Neural cell (in vitro differentiated cells): Measurements from ENCODE around the gene ARHGEF5. TPM values are rescaled to one million over a fixed set of nuclear protein-coding genes. Genes with fewer than 3 reads are reported as not detected.
"Not testable (repeated sequence)": the region's sequence is repeated elsewhere in the genome, so short reads cannot be mapped to it uniquely, and the experiment has no call there.

ENCODE experiments used
- H2AFZ ChIP-seq: fragments of 200-600, 300-800 bp; sonication (generic), shearing (Covaris generic); 2 replicates; pipeline ENCODE4 v1.6.0; 2014; ENCODE audit warnings: low read depth, mild to moderate bottlenecking, antibody characterized with exemption, low read length, moderate library complexity
- H3F3A ChIP-seq: fragments of 200-600 bp; shearing (Covaris generic); 2 replicates; pipeline ENCODE4 v1.6.1; 2016; ENCODE audit warnings: mild to moderate bottlenecking, moderate library complexity, mixed read lengths, antibody characterized with exemption, low read length; ENCODE audit not compliant: insufficient read depth, poor library complexity, severe bottlenecking
- H3K27ac ChIP-seq: fragments of 200-600, 300-800 bp; sonication (generic), shearing (Covaris generic); 2 replicates; pipeline ENCODE4 v1.5.1; 2014; ENCODE audit warnings: mild to moderate bottlenecking, low read length, moderate library complexity
- H3K27me3 ChIP-seq: fragments of 300-800, 200-600 bp; sonication (generic), shearing (Covaris generic); 2 replicates; pipeline ENCODE4 v1.6.0; 2014; ENCODE audit warnings: mild to moderate bottlenecking, low read depth, low read length, moderate library complexity; ENCODE audit not compliant: insufficient read depth
- H3K36me3 ChIP-seq: fragments of 300-800, 200-600 bp; sonication (generic), shearing (Covaris generic); 2 replicates; pipeline ENCODE4 v1.5.1; 2014; ENCODE audit warnings: mild to moderate bottlenecking, antibody characterized with exemption, low read length, moderate library complexity; ENCODE audit not compliant: insufficient read depth
- H3K4me2 ChIP-seq: fragments of 300-800, 200-600 bp; sonication (generic), shearing (Covaris generic); 2 replicates; pipeline ENCODE4 v1.6.0; 2014; ENCODE audit warnings: mild to moderate bottlenecking, low read length
- H3K4me3 ChIP-seq: fragments of 300-800, 200-600 bp; sonication (generic), shearing (Covaris generic); 2 replicates; pipeline ENCODE4 v1.5.1; 2014; ENCODE audit warnings: mild to moderate bottlenecking, low read length, moderate library complexity
- H3K79me2 ChIP-seq: fragments of 200-600 bp; shearing (Covaris generic); replicated peaks from 2 replicates; pipeline ENCODE4 v1.6.0; 2014; ENCODE audit warnings: mild to moderate bottlenecking, low read length, moderate library complexity; ENCODE audit not compliant: insufficient read depth
- H3K9ac ChIP-seq: fragments of 300-800, 200-600 bp; sonication (generic), shearing (Covaris generic); 2 replicates; pipeline ENCODE4 v1.6.1; 2016; ENCODE audit warnings: mild to moderate bottlenecking, low read length, mixed read lengths
- H3K9me2 ChIP-seq: fragments of 200-600 bp; shearing (Covaris generic); 2 replicates; pipeline ENCODE4 v1.6.1; 2016; ENCODE audit warnings: mild to moderate bottlenecking, low read length, mixed read lengths; ENCODE audit not compliant: insufficient read depth
- H3K9me3 ChIP-seq: fragments of 200-600, 300-800 bp; sonication (generic), shearing (Covaris generic); 2 replicates; pipeline ENCODE4 v1.6.1; 2016; ENCODE audit warnings: mild to moderate bottlenecking, mixed run types, low read length, moderate library complexity, mixed read lengths
- H4K20me1 ChIP-seq: fragments of 200-600 bp; shearing (Covaris generic); 2 replicates; pipeline ENCODE4 v1.6.1; 2016; ENCODE audit warnings: mild to moderate bottlenecking, mixed run types; ENCODE audit not compliant: insufficient read depth
- polyA minus RNA-seq: library from RNA; depleted of rRNA, polyadenylated mRNA; stranded (reverse); fragments of >200 nt; gene quantifications from 2 replicates; pipeline ENCODE4 v1.2.3, GENCODE V29; 2014
- polyA plus RNA-seq: library from polyadenylated mRNA; depleted of rRNA; stranded (reverse); fragments of >200 nt; gene quantifications from 2 replicates; pipeline ENCODE4 v1.2.3, GENCODE V29; 2014

ARHGEF5 gene
- polyA plus RNA-seq (not detected in 2 replicates), polyA minus RNA-seq (not detected in 2 replicates)

GRCh38 chr7:144355176-144355822 is at the start of gene ARHGEF5:
Gene ARHGEF5 (plus strand): TSS chr7:144355402. CDS start chr7:144362670, 7,268 bp downstream.
- H3K4me2 ChIP-seq, H3K27ac ChIP-seq, H4K20me1 ChIP-seq, H3K27me3 ChIP-seq, H3K9me2 ChIP-seq, H2AFZ ChIP-seq, H3K9ac ChIP-seq, H3K9me3 ChIP-seq, H3K4me3 ChIP-seq, H3F3A ChIP-seq, H3K79me2 ChIP-seq, H3K36me3 ChIP-seq: not testable (repeated sequence)

- H3K9ac ChIP-seq, H3K9me3 ChIP-seq, H3K9me2 ChIP-seq, H3K27ac ChIP-seq, H3K4me2 ChIP-seq, H2AFZ ChIP-seq, H3F3A ChIP-seq, H3K36me3 ChIP-seq, H3K4me3 ChIP-seq, H3K79me2 ChIP-seq, H4K20me1 ChIP-seq, H3K27me3 ChIP-seq: not testable (repeated sequence)
Observed at GRCh38 chr7:144309702-144310101, 45.5 kb upstream of the ARHGEF5 start.

DNA sequence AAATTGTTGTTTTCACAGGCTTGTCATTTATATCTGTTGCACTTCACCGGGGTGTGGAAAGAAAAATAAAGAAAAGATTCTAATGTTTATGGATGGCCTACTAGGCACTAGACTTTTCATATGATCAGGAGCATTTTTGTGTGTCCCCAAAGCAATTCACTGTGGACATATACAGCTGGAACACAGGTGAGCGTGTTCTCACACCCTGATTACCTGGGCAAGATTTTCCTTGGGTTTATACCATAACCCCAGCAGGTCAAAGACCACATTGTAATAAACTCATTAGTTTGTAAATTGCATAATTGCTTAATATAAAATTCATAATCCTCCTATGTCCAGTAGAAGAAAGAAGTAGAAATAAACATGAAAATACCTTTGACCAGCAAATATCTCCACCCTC is 44.0 kb upstream of the ARHGEF5 start:
- not testable (repeated sequence) for H3F3A ChIP-seq, H3K9me3 ChIP-seq, H3K27ac ChIP-seq, H3K9ac ChIP-seq, H3K27me3 ChIP-seq, H3K4me3 ChIP-seq, H3K9me2 ChIP-seq, H3K4me2 ChIP-seq, H3K36me3 ChIP-seq, H3K79me2 ChIP-seq, H2AFZ ChIP-seq, H4K20me1 ChIP-seq

- H3K36me3 ChIP-seq, H3K27ac ChIP-seq, H3K4me2 ChIP-seq, H4K20me1 ChIP-seq, H3K4me3 ChIP-seq, H3F3A ChIP-seq, H2AFZ ChIP-seq, H3K27me3 ChIP-seq, H3K9ac ChIP-seq, H3K79me2 ChIP-seq, H3K9me3 ChIP-seq, H3K9me2 ChIP-seq: not testable (repeated sequence)
Observed at GRCh38 chr7:144311872-144312469, 43.2 kb upstream of the ARHGEF5 start, which contains the start of gene OR2A1. Gene OR2A1 (plus strand): TSS chr7:144312419. CDS start chr7:144318125, 5,706 bp downstream.

DNA sequence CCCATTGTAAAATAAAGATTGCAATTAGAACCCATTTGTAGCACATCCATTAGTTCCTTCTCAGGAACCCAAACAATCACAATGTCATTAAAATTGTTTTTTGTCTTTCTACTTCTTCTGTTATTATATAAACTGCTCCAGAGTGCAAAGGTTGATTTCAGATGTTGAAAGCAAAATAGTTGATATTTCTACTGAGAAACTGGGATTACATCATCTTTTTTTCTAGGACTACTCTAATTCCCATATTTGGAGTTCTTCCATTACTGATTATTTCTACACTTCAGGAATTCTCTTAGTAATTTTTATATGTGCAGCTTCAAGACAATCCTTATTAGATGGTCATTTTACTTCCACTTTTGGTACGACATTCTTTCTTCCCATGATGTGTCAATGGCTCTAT is 37.7 kb upstream of the ARHGEF5 start:
- not testable (repeated sequence) for H3K79me2 ChIP-seq, H3K27ac ChIP-seq, H3K9ac ChIP-seq, H3K27me3 ChIP-seq, H2AFZ ChIP-seq, H3K9me3 ChIP-seq, H3K36me3 ChIP-seq, H3F3A ChIP-seq, H4K20me1 ChIP-seq, H3K4me2 ChIP-seq, H3K4me3 ChIP-seq, H3K9me2 ChIP-seq

DNA sequence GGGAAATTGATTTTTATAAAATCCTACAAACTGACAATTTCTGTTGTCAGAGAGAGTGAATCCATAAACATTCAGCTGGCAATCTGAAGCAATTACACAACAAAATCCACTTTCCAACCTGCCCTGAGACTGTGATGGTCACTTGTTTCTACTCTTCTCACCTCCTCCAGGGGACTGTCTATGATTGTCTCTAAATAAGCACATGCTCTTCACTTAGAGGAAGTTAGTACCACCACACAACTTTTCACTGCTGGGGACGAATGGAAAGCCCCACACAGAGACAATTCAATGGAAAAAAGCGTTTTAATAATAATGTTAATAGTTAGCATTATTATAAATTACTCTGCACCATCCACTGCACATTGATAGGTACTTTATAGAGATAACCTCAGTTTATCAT is 35.7 kb upstream of the ARHGEF5 start:
- H3K27me3 ChIP-seq, H3K27ac ChIP-seq, H4K20me1 ChIP-seq, H3K36me3 ChIP-seq, H3K9me2 ChIP-seq, H3K4me2 ChIP-seq, H3K9me3 ChIP-seq, H3K9ac ChIP-seq, H3K4me3 ChIP-seq, H3K79me2 ChIP-seq, H2AFZ ChIP-seq, H3F3A ChIP-seq: not testable (repeated sequence)

DNA sequence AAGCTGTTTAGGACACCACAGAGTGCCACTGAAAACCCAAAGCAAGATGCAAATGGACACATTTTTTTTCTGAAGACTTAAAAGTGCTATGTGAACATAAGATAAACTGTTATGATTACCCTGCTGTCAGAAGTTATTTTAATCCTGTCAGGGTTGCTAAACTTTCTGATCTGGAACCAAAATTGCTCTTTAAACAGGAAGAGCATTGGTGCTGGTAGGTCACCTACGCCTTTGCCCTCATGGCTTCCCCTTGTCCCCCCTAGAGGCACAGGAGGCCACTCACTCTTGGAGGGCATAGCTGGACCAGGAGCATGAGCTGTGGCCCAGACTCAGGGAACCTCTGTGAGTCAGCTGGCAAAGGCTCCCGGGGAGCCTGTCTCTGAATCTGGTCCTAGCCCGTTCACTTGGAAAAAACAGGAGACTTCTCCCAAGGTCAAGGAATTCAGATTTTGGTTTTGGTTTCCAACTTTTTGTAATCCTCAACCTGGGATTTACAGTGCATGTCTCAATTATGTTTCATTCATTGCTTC is 33.5 kb upstream of the ARHGEF5 start:
- not testable (repeated sequence) for H3K9me3 ChIP-seq, H3K79me2 ChIP-seq, H3K4me3 ChIP-seq, H3K27me3 ChIP-seq, H3K9ac ChIP-seq, H3K4me2 ChIP-seq, H3F3A ChIP-seq, H3K36me3 ChIP-seq, H4K20me1 ChIP-seq, H2AFZ ChIP-seq, H3K9me2 ChIP-seq, H3K27ac ChIP-seq

GRCh38 chr7:144323359-144323758 is 31.8 kb upstream of the ARHGEF5 start:
- not testable (repeated sequence) for H3K27ac ChIP-seq, H3K9me2 ChIP-seq, H3K36me3 ChIP-seq, H3K79me2 ChIP-seq, H3K27me3 ChIP-seq, H2AFZ ChIP-seq, H3K9me3 ChIP-seq, H3F3A ChIP-seq, H4K20me1 ChIP-seq, H3K9ac ChIP-seq, H3K4me2 ChIP-seq, H3K4me3 ChIP-seq
